ACHN (cell line): ENCODE results near the gene NPAS3.
"Not testable (repeated sequence)": the region's sequence is repeated elsewhere in the genome, so short reads cannot be mapped to it uniquely, and the experiment has no call there.

ENCODE experiments used
- DNase-seq: peaks from one replicate; pipeline ENCODE4 v3.0.0-alpha.2; 2015
- in situ Hi-C: cut with HindIII; loops from 2 replicates; pipeline ENCODE4 v1.10.0; 2017; ENCODE audit warnings: low sequenced_read_pairs, low pct_ligation_motif_present, low pct_unique_long_range_greater_than_20kb

NPAS3 gene

DNA sequence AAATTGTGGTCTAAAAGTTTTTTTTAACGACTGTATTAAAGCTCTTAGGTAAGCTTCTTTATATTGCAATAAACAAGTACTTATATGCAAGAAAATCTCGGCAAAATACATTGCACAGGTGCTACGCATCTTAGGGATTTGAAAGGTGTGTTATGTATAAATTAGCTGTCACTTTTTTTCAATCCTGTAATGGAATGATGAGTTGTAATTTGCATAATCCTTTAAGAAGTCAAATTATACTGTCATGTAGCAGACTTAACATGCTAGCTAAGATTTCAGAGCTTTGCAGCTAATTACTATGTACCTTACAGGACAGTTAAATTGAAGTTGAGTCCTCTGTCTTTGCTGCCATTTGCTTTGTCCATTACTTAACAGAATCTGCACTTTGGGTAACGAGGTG, 117.5 kb downstream of the NPAS3 start:
- in situ Hi-C loops: no loop called here

DNA sequence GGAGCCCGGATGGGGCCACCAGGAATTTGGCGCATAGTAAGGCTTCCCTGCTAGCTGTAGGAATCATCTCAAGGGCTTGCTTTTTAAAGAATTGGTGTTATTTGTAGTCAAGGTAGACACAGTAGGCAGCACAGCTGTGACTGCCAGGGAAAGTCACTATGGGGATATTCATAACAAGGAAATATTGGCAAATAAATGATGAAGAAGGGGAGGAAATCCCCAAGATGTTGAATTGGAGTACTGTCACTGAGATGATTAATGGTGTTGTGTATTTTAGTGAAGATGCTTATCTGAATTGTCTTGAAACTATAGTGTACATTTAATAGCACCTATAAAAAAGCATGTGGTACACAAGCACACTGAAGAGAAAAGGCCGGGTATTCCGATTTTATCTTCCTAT, 118.9 kb downstream of the NPAS3 start:
- DNase-seq: no peak
- in situ Hi-C loops: no loop called here

More for the DNA sequence above, 117.5 kb downstream of the NPAS3 start:
- no peak for DNase-seq

DNA sequence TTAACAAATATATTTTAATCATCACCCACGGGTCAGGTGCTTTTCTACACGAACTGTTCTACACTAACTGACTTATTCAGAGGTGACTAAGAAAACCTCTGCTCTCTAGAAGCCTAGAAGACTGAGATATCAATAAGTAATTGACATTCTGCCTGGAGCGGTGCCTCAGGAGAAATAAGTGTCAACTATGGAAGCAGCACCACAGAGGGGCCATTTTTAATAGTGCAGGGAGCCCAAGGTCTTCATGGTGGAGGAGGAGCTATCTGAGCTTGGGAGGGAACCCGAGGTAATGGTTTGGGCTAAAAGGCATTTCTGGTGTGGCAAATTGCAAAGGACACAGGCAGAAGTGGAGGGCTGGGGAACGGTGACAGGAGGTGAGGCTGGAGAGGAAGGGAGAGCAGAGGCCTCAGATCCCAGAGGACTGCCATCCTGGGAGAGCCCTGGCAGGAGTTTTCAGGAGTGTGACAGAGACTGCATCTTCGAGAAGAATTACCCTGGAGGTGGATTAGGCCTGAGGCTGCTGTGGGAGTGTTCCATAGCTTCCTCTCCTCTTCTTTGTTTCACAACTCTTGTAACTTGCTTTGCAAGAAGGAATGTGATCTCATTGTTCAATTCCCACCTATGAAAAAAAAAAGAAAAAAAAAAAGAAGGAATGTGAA, 123.1 kb downstream of the NPAS3 start:
- no peak for DNase-seq
- in situ Hi-C loops: no loop called here

DNA sequence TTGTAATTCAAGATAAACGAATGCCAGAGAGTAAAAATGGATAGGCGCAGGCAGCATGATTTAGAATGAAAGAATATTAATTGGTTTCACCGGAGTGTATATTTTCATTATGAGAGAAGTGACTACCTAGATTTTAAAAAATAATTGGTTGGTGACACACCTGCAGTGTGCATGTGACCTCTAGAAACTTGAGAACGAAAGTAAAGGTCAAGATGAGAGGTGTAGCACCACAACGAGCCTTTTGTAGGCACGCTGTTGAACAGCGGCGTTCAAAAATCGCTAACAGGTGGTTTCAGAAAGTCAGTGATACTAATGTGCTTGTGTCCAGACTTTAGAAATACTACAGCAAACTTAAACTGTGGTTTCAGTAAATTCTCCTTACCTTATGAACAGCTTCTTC, 123.8 kb downstream of the NPAS3 start:
- DNase-seq: no peak
- in situ Hi-C loops: no loop called here

DNA sequence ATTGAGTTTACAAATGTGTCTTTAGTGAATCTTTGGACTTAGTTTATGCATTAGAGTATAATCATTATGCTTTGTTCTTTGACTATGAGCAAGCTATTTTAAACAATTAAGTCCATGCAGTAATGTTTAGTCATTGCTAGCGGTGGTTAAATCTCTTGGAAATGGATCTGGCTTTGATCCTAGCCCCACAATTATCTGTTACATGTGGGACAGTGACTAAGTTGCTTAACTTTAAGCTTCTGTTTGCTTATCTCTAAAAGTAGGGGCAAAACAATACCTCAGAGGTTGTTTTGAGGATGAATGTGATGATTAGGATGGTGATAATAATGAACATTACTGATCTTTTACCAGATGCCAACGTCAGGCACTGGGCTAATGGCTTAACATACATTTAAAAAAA, 124.2 kb downstream of the NPAS3 start:
- in situ Hi-C loops: no loop called here
- no peak for DNase-seq

DNA sequence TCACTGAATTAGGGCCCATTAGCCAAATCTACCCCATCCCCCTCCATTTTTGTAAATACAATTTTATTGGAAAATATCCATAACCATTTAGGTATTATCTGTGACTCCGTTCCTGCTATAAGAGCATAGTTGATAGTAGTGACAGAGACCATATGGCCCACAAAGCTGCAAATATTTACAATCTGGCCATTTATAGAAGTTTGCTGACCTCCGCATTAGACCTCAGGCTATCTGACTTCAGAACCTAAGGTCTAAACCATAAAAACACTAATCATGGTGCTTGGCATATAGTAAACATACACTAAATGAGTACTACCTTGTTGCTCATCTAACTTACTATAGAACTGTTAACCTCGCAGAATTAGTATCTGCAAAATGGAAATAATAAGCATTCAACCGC, 124.8 kb downstream of the NPAS3 start:
- DNase-seq: no peak
- in situ Hi-C loops: no loop called here

DNA sequence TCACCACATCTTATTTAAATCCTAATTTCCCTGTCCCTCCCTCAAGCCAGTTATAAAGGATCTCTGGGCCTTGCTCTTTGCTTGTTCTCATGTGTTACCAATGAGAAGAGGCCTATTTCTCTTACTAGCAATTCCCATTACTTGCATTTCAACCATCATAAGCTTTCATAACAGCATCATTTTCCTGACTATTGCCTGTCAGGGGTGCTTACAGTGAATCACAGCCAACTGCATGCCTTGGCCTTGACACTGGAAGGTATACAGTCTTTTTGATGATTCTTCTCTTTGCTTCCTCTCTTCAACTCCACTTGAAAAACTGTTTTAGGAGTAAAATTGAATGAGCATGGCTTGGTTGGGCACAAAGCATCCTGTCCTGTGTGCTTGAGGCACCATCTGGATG, 127.0 kb downstream of the NPAS3 start:
- DNase-seq: no peak
- in situ Hi-C loops: no loop called here

DNA sequence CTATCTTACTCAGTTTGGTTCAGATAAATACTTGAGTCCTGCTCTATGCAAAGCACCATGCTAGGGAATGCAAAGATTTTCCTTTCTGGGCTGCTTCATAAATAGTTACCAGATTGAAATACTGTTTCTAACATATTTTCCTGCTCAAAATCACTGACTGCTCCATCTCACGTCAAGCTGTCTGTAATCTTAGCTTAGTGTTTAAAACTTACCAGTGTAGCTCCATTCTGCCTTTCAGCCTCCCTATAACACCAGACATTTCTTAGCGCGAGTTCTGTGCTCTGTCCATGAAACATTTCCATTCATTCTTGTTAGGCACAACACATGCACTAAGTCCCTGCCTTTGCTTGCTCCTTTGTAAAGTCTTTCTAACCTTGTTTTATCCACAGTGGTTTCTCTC, 129.4 kb downstream of the NPAS3 start:
- no peak for DNase-seq
- in situ Hi-C loops: no loop called here

DNA sequence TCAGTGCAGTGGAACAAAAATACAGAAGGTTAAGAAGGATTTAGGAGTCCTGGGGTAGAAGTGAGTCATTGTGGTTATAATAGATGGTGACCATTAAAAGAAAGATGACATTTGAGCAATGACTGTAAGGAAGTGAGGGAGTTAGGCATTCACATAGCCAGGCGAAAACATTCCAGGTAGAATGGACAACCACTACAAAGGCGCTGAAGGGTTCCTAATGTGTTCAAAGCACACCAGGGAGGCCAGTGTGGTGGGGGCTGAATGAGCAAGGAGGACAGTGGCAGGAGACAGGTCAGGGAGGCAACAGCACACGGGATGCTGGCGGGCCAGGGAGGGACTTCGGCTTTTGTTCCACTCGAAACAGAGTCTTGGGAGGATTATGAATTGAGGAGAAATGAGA, 129.9 kb downstream of the NPAS3 start:
- no peak for DNase-seq
- in situ Hi-C loops: no loop called here

DNA sequence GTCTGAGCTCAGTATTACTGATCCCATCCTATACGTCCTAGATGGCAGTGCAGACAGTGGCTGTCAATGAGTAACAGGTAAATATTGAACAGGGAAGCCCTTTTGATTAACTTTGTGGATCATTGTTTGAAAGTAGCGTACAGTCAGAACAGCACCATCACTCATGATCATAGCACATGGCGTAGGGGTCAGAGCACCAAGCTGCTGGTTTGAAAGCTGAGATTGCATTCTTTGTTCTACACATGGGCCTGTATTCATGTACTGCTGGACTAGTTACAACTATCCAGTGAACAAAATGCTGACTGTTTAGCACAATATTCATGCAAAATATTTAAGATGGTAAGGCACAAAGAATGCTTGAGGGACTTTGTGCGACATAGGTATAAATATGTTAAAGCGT, 131.8 kb downstream of the NPAS3 start:
- in situ Hi-C loops: no loop called here
- DNase-seq: no peak

DNA sequence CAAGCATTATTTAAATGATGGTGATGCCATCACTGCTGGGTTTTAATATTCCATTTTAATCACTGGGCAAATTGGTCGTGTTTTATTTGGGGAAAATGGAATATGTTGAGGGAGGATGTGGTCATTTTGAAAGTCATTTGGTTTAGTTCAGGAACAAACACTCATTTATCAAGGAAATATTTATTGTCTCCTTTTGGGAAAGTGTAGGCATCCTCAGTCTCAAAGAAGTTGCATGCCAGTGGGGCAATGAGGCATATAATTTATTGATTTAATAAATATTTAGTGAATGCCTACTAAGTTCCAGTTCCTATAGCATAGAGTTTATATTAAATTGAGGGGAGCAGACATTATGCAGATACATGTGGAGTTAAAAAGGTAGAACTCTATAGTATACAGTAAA, 134.3 kb downstream of the NPAS3 start:
- in situ Hi-C loops: no loop called here
- no peak for DNase-seq

DNA sequence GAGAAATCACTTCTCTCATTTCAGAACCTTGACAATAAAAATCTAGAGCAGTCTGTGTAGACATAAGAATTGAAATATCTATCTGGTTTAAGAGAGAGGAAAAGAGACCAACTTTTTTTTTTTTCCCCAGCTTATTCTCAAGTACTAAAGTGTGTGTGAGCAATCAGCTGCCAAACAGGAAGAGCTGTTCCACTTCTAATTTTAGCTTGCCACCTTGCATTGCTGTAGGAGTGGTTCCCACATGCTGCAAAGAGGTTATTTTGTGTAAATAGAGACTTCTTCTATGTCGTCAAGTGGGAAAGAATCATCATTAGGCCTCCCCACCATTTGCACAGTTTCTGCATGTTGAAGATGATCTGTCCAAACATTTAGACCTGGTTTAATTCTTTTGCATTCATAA, 142.6 kb downstream of the NPAS3 start:
- no peak for DNase-seq
- in situ Hi-C loops: no loop called here

DNA sequence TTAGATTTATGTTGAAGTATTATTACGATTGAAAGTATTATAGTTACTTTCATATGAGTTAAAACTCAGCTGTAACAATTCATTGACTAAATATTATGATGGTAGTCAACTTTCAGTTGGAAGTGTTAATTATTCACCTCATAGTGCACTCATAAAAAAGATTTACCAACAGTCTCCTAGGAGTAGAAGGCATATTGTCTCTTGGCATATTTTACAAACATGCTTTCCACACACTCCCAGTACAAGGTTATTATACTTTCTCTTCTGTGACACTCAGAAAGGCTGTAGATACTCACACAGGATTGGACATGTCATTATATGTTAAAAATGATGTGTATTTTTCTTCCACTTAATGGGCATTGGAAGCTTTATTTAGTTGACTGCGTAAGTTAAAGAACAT, 147.1 kb downstream of the NPAS3 start:
- DNase-seq: no peak
- in situ Hi-C loops: no loop called here

DNA sequence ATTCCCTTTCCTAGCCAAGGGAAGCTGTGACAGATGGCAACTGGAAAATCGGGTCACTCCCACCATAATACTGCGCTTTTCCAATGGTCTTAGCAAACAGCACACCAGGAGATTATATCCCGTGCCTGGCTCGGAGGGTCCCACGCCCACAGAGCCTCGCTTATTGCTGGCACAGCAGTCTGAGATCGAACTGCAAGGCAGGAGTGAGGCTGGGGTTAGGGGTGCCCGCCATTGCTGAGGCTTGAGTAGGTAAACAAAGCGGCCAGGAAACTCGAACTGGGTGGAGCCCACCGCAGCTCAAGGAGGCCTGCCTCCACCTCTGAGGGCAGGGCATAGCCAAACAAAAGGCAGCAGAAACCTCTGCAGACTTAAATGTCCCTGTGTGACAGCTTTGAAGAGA, 149.6 kb downstream of the NPAS3 start:
- in situ Hi-C loops, DNase-seq: not testable (repeated sequence)

DNA sequence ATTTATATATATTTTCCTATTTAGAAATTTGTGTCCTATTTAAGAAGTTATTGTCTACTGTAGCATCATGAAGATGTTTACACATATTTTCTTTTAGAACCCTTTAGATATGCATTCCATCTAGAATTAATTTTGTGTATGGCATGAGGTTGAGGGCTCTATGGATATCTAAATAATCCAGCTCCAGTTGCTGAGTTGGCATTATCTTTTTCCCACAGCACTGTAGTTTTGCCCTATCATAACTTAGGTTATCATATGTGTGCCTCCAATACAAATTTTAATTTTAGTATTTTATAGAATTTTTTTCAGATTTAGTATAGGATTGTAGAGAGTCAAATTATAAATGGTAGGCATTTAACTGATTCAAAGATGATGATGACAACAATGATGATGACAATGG, 159.3 kb downstream of the NPAS3 start:
- in situ Hi-C loops: no loop called here
- no peak for DNase-seq

DNA sequence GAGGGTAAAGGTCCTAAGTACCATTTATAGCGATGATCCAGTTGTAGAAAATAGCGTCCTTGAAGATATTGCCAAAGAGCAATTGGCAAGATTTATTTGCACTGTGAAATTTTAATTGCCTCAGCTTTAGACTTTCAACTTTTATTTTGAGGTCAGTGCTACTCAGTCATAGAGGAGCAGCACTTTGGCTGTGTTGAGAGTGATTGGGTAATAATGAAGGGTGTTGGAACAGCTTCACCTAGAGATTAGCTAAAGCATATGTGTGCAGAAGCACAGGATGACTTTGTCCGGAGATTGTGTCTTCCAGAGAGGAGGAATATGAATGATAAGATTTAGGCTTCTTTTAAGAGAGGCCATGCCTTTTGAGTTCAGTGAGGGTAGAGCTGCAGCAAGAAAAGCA, 164.8 kb downstream of the NPAS3 start:
- no peak for DNase-seq
- in situ Hi-C loops: no loop called here

DNA sequence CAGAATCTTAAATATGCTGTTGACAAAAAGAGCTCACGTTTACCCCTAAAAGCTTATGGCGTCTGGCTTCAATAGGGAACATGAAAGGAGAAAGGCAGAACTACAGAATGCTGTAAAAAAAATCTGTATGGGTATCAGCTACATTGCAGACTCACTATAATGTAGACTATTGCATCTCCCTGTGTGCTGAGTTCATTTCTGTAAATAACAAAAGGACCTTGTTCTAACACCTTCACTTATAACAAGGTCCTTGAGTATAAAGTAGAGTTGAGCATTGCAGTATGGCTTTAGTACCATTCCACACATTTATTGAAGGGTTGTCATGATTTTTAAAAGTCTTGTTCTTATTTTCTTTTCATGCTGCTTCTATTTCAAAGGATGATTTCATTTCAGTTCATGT, 165.3 kb downstream of the NPAS3 start:
- in situ Hi-C loops: no loop called here
- no peak for DNase-seq

DNA sequence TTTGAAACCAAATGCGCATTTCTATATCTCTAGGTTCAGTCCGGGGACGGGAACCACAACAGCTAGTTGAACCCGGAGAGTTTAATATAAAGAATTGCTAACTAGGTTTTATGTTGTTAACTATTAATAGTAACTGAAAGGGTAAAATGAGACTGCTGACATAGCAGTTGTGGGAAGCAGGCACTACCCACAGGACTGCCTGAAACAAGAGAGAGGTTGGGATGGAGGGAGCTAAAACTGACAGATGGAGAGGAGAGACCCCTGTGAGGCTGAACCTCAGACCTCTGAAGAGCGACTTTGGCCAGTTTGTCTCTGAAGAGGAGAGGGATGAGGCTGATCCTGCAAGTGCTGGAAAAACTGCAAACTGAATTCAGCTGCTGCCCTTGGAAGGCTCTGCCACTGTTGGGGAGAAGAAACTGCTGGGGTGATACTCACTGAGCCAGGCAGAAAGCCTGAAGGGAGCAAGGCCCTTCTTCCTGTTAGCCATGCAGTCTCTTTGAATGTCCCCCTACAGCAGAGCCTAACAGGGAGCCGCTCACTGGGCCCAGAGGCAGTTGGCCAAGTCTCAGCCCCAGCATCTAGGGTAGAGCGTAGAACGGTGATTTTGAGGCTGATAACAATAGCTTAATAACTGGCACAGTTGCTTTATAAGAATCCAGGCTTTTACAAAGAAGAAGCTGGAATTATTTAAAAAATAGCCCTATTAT, 172.2 kb downstream of the NPAS3 start:
- in situ Hi-C loops: no loop called here

DNA sequence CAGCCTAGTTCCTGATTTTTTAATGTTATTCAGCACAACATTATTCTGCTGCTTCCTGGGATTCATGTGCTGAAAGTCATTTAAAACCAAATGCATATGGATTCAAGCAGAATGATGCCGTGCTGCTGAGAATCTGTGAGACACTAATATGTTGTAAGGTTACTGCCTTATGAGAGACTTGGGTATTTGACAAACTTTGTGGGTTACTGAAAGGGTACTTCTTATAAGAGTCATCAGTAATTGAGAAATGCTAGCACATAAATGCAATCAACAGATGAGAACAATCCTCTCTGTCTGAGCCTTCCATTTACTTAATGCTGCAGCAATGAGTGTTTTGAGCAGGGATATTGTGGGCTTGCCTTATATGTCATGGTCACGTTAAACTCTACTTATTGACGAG, 175.7 kb downstream of the NPAS3 start:
- no peak for DNase-seq
- in situ Hi-C loops: no loop called here

More for the DNA sequence above, 172.2 kb downstream of the NPAS3 start:
- no peak for DNase-seq

DNA sequence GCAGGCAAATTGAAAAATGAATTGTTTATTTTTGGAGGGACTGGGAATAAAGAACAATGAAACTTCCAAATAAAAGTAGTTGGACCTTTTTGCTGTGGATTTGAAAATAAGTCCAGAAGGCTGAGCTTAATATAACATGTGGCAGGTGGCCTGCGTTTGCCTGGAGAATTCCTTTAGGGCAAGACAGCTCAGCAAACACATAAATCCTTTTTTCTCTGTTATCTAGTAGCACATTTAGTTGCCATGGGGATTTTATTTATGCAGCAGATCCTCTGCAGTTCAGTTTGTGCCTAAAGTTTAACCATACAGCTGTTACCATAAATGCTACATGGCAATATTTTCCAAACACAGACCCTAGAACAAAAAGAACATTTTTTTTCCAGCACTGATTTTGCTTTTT, 180.0 kb downstream of the NPAS3 start:
- DNase-seq: no peak
- in situ Hi-C loops: no loop called here
